Activated CD8-positive, alpha-beta memory T cell treated with anti-CD3 and anti-CD28 coated beads for 4 hours (primary cell): ENCODE results near the gene TSPEAR.

Source experiments
- DNase-seq, 2 donors: peaks; one replicate each; pipeline ENCODE4 v3.0.0-alpha.2; 2020; ENCODE audit warnings: low read depth in 2 of 2

Gene TSPEAR

GRCh38 chr21:44530221-44530902 is 181.0 kb downstream of the TSPEAR start:
- no peak for DNase-seq

- DNase-seq, result no peak
These were observed 181.8 kb downstream of the TSPEAR start for GRCh38 chr21:44529503-44530125.

GRCh38 chr21:44529011-44529421 is 182.4 kb downstream of the TSPEAR start:
- no peak for DNase-seq

GRCh38 chr21:44528634-44528995 is 182.8 kb downstream of the TSPEAR start:
- no peak for DNase-seq

- no peak for DNase-seq
These were observed 183.3 kb downstream of the TSPEAR start for GRCh38 chr21:44527983-44528633.

GRCh38 chr21:44527156-44527982 is 184.0 kb downstream of the TSPEAR start:
- no peak for DNase-seq

GRCh38 chr21:44526096-44526997 is 185.0 kb downstream of the TSPEAR start:
- DNase-seq, result no peak

- no peak for DNase-seq
These were observed 185.8 kb downstream of the TSPEAR start for GRCh38 chr21:44525391-44526095.

- DNase-seq, result no peak
These were observed 186.7 kb downstream of the TSPEAR start for GRCh38 chr21:44524414-44525371.

GRCh38 chr21:44523567-44524413 is 187.6 kb downstream of the TSPEAR start:
- DNase-seq, result no peak

GRCh38 chr21:44522753-44523204 is 188.6 kb downstream of the TSPEAR start:
- DNase-seq, result no peak

- DNase-seq, result no peak
These were observed 189.2 kb downstream of the TSPEAR start for GRCh38 chr21:44521928-44522752.

GRCh38 chr21:44521301-44521927 is 190.0 kb downstream of the TSPEAR start:
- DNase-seq, result no peak

GRCh38 chr21:44520326-44521300 is 190.8 kb downstream of the TSPEAR start:
- no peak for DNase-seq
